Keratinocyte (primary cell): ENCODE measurements around the gene INPP5A. TPM values are rescaled to one million over a fixed set of nuclear protein-coding genes. Genes with fewer than 3 reads are reported as not detected.

Experiments used
- DNase-seq: peaks from one replicate; pipeline ENCODE4 v3.0.0-alpha.2; 2011; ENCODE audit warnings: low read depth, missing footprints, low spot score
- FAIRE-seq: peaks from 2 replicates; lab custom pipeline; 2011; peaks lifted over from hg19 to GRCh38; lab: Jason Lieb, UNC
- H2AFZ ChIP-seq: 2 replicates; pipeline ENCODE4 v1.6.0; 2012; ENCODE audit warnings: low read length, control low read depth, inconsistent platforms; ENCODE audit not compliant: control insufficient read depth
- H3K27ac ChIP-seq: 2 replicates; pipeline ENCODE4 v1.5.1; 2011; ENCODE audit warnings: low read length; ENCODE audit not compliant: control insufficient read depth, insufficient read depth
- H3K27me3 ChIP-seq: 3 replicates; pipeline ENCODE4 v1.6.0; 2011; ENCODE audit warnings: low read length; ENCODE audit not compliant: control insufficient read depth, insufficient read depth; ENCODE audit errors: extremely low read depth
- H3K36me3 ChIP-seq, 2 experiments: 2 replicates in 1 of 2; 3 replicates in 1 of 2; pipeline ENCODE4 v1.5.1; 2011; ENCODE audit warnings: low read length in 2 of 2, mild to moderate bottlenecking in 1 of 2; ENCODE audit not compliant: control insufficient read depth in 2 of 2, insufficient read depth in 2 of 2; ENCODE audit errors: extremely low read depth in 1 of 2
- H3K4me1 ChIP-seq: 3 replicates; pipeline ENCODE4 v1.5.1; 2011; ENCODE audit warnings: low read length; ENCODE audit not compliant: control insufficient read depth, insufficient read depth; ENCODE audit errors: extremely low read depth
- H3K4me2 ChIP-seq: 3 replicates; pipeline ENCODE4 v1.6.0; 2011; ENCODE audit warnings: low read depth, low read length; ENCODE audit not compliant: control insufficient read depth, insufficient read depth; ENCODE audit errors: extremely low read depth
- H3K4me3 ChIP-seq, 3 experiments: fragments of 200-600 bp in 1 of 3; sonication (generic) in 1 of 3; 2 replicates in 2 of 3; 3 replicates in 1 of 3; pipeline ENCODE4 v1.5.1; 2011 to 2016; ENCODE audit warnings: low read length in 3 of 3, mild to moderate bottlenecking in 3 of 3, control low read depth in 2 of 3, inconsistent platforms in 1 of 3, low read depth in 1 of 3, mixed read lengths in 1 of 3, mixed run types in 1 of 3, moderate library complexity in 1 of 3; ENCODE audit not compliant: control insufficient read depth in 2 of 3, insufficient read depth in 2 of 3; ENCODE audit errors: extremely low read depth in 1 of 3
- H3K79me2 ChIP-seq: 2 replicates; pipeline ENCODE4 v1.6.0; 2012; ENCODE audit warnings: low read length; ENCODE audit not compliant: control insufficient read depth, insufficient read depth
- H3K9ac ChIP-seq: 3 replicates; pipeline ENCODE4 v1.6.0; 2011; ENCODE audit warnings: low read length; ENCODE audit not compliant: control insufficient read depth, insufficient read depth; ENCODE audit errors: extremely low read depth
- H3K9me1 ChIP-seq: 3 replicates; pipeline ENCODE4 v1.6.0; 2011; ENCODE audit warnings: low read length; ENCODE audit not compliant: control insufficient read depth, insufficient read depth; ENCODE audit errors: extremely low read depth
- H3K9me3 ChIP-seq: 2 replicates; pipeline ENCODE4 v1.5.1; 2012; ENCODE audit warnings: low read depth, low read length; ENCODE audit not compliant: control insufficient read depth
- H4K20me1 ChIP-seq: 3 replicates; pipeline ENCODE4 v1.6.0; 2011; ENCODE audit warnings: low read length; ENCODE audit not compliant: control insufficient read depth, insufficient read depth; ENCODE audit errors: extremely low read depth
- CTCF ChIP-seq, 3 experiments: IDR thresholded peaks in 1 of 3; conservative IDR thresholded peaks in 1 of 3; optimal IDR thresholded peaks in 1 of 3; 2 replicates in 2 of 3; 3 replicates in 1 of 3; pipeline versions ENCODE3 to v1.5.1; 2011; ENCODE audit warnings: low read length in 3 of 3, mild to moderate bottlenecking in 3 of 3, moderate library complexity in 2 of 3, control low read depth in 1 of 3, inconsistent platforms in 1 of 3; ENCODE audit not compliant: insufficient read depth in 2 of 3; ENCODE audit errors: extremely low read depth in 1 of 3
- EZH2 ChIP-seq: IDR thresholded peaks from one replicate; pipeline ENCODE4 v1.6.1; 2012; ENCODE audit warnings: inconsistent platforms, mild to moderate bottlenecking, low read length, moderate library complexity
- dilution Hi-C: fragments of 300-500 bp; cut with MboI; formaldehyde crosslinking; loops from one replicate; pipeline ENCODE4 v1.7.0; 2020; ENCODE audit warnings: low sequenced_read_pairs; ENCODE audit not compliant: extremely low pct_ligation_motif_present
- polyA plus RNA-seq, 5 experiments: library from polyadenylated mRNA; depleted of rRNA in 3 of 5; stranded (reverse) in 3 of 5; stranded (forward) in 1 of 5; unstranded in 1 of 5; fragments of >200 nt; gene quantifications; 1 replicate in 1 of 5; 2 replicates in 3 of 5; 3 replicates in 1 of 5; pipeline versions ENCODE4 v1.2.1 to v1.2.3, GENCODE V29; 2011 to 2012; ENCODE audit warnings: missing spikeins in 2 of 5, low read depth in 1 of 5, low replicate concordance in 1 of 5

INPP5A gene
- polyA plus RNA-seq, 1 donor (not counting 4 experiments of a cell fraction or from before 2014, with no cell fraction given): 11.2 TPM

GRCh38 chr10:132554053-132554990 is 16.7 kb downstream of the INPP5A start:
- Histone ChIP-seq H3K27me3 (no peaks in the 10 kb centered on the region), H3K36me3 (no peaks in the 10 kb centered on the region), H2AFZ (no peak overlapping the region), H3K9ac (no peak overlapping the region), H3K4me3 (no peak overlapping the region), H4K20me1 (no peaks in the 10 kb centered on the region), H3K9me1 (no peaks in the 10 kb centered on the region), H3K9me3 (no peaks in the 10 kb centered on the region), H3K4me1 (no peaks in the 10 kb centered on the region), H3K4me2 (no peak overlapping the region), H3K27ac (no peak overlapping the region), H3K79me2 (peaks cover 31% of the 10 kb centered on the region)
- no peak for DNase-seq
- FAIRE-seq: no peak
- no peak for TF ChIP-seq EZH2
- TF ChIP-seq CTCF (optimal IDR thresholded peaks at IDR 0.05 in 1 of 3, IDR thresholded peaks at IDR 0.05 in 1 of 3, conservative IDR thresholded peaks at IDR 0.05 in 1 of 3; ENCODE audit: extremely low read depth in 1 of 3, insufficient read depth in 2 of 3, low read length in 3 of 3): no peak
- dilution Hi-C loops: no loop called here

- peaks cover 1% of the 10 kb centered on the region for H4K20me1 ChIP-seq
- peaks cover 32% of the 10 kb centered on the region for H3K79me2 ChIP-seq
- dilution Hi-C loops: no loop called here
- TF ChIP-seq CTCF (optimal IDR thresholded peaks at IDR 0.05 in 1 of 3, IDR thresholded peaks at IDR 0.05 in 1 of 3, conservative IDR thresholded peaks at IDR 0.05 in 1 of 3; ENCODE audit: extremely low read depth in 1 of 3, insufficient read depth in 2 of 3, low read length in 3 of 3): no peak
- TF ChIP-seq EZH2: no peak
- H3K9me1 ChIP-seq: no peaks in the 10 kb centered on the region
- no peak overlapping the region for H2AFZ ChIP-seq
- H3K27ac ChIP-seq: no peak overlapping the region
- no peaks in the 10 kb centered on the region for H3K4me1 ChIP-seq
- no peak overlapping the region for H3K4me3 ChIP-seq
- DNase-seq: no peak
- no peaks in the 10 kb centered on the region for H3K36me3 ChIP-seq
- no peaks in the 10 kb centered on the region for H3K9me3 ChIP-seq
- no peaks in the 10 kb centered on the region for H3K27me3 ChIP-seq
- H3K4me2 ChIP-seq: no peak overlapping the region
- no peak overlapping the region for H3K9ac ChIP-seq
- FAIRE-seq: no peak
Observed at GRCh38 chr10:132554991-132555647, 17.5 kb downstream of the INPP5A start.
